HCT116 (cell line): ENCODE data around the gene DDOST. TPM values are rescaled to one million over a fixed set of nuclear protein-coding genes. Genes with fewer than 3 reads are reported as not detected.

ENCODE experiments used
- ATAC-seq: fragments of 200-7000 bp; cut with Tn5 transposase; 2 replicates; pipeline ENCODE4 v1.9.1; 2020; ENCODE audit warnings: mild to moderate bottlenecking, moderate library complexity
- BruUV-seq: library from RNA; stranded (reverse); fragments of 400-500 nt; replicated peaks from 2 replicates; lab custom pipeline; 2021; lab: Mats Ljungman, UMichigan
- CTCF ChIA-PET: fragments of 300-600 bp; sonication (Branson Sonifier 250); formaldehyde crosslinking; loops from one replicate; lab custom pipeline; 2021; ENCODE audit warnings: antibody characterized with exemption; lab: Charles Lee
- POLR2A ChIA-PET: fragments of 300-600, 350-600 bp; sonication (Branson Sonifier 250); formaldehyde crosslinking; loops from one replicate; lab custom pipeline; 2021; ENCODE audit warnings: antibody characterized with exemption; lab: Charles Lee
- RAD21 ChIA-PET, 2 experiments: fragments of 300-600 bp; sonication (Branson Sonifier 250); formaldehyde crosslinking; loops; one replicate each; lab custom pipeline; 2023; ENCODE audit warnings: low total read pairs in 2 of 2; ENCODE audit not compliant: uncharacterized antibody in 2 of 2, unreplicated experiment in 2 of 2, low non-redundant PET in 1 of 2; lab: Charles Lee
- DNase-seq: peaks from one replicate; pipeline ENCODE4 v3.0.0-alpha.2; 2010; ENCODE audit warnings: low read depth, low spot score
- H2AFZ ChIP-seq: fragments of 200-600 bp; shearing (Covaris generic), sonication (generic); 2 replicates; pipeline ENCODE4 v1.6.1; 2017; ENCODE audit warnings: low read depth, mixed run types, mixed read lengths, antibody characterized with exemption, low read length; ENCODE audit not compliant: poor library complexity, severe bottlenecking
- H3K27ac ChIP-seq: 2 replicates; pipeline ENCODE4 v1.5.1; 2012; ENCODE audit warnings: low read depth, low read length
- H3K27me3 ChIP-seq: fragments of 200-600 bp; sonication (generic); 2 replicates; pipeline ENCODE4 v1.6.1; 2016; ENCODE audit warnings: mixed run types, low read length, mixed read lengths; ENCODE audit not compliant: insufficient read depth
- H3K36me3 ChIP-seq, 2 experiments: fragments of 200-500 bp in 1 of 2; fragments of 200-600 bp in 1 of 2; sonication (Bioruptor generic) in 1 of 2; sonication (generic) in 1 of 2; 2 replicates each; pipeline versions ENCODE4 v1.5.1 to v1.6.1; 2014 to 2016; ENCODE audit warnings: low read length in 2 of 2, inconsistent platforms in 1 of 2, mixed read lengths in 1 of 2, mixed run types in 1 of 2; ENCODE audit not compliant: insufficient read depth in 2 of 2, control insufficient read depth in 1 of 2
- H3K4me1 ChIP-seq, 2 experiments: fragments of 200-600 bp in 1 of 2; sonication (generic) in 1 of 2; 2 replicates each; pipeline versions ENCODE4 v1.5.1 to v1.6.1; 2012 to 2017; ENCODE audit warnings: low read length in 2 of 2, inconsistent platforms in 1 of 2, mild to moderate bottlenecking in 1 of 2, mixed read lengths in 1 of 2, mixed run types in 1 of 2, moderate library complexity in 1 of 2; ENCODE audit not compliant: insufficient read depth in 2 of 2, control insufficient read depth in 1 of 2
- H3K4me2 ChIP-seq: fragments of 200-600 bp; sonication (generic); 2 replicates; pipeline ENCODE4 v1.6.1; 2017; ENCODE audit warnings: mixed run types, low read length, mixed read lengths
- H3K4me3 ChIP-seq, 2 experiments: fragments of 200-600 bp in 1 of 2; sonication (generic) in 1 of 2; replicated peaks in 1 of 2; 2 replicates each; pipeline ENCODE4 v1.5.1; 2011 to 2016; ENCODE audit warnings: low read length in 2 of 2, control low read depth in 1 of 2, low read depth in 1 of 2, mild to moderate bottlenecking in 1 of 2, mixed read lengths in 1 of 2, mixed run types in 1 of 2
- H3K79me2 ChIP-seq: fragments of 200-600 bp; sonication (generic); 2 replicates; pipeline ENCODE4 v1.6.1; 2017; ENCODE audit warnings: mild to moderate bottlenecking, mixed run types, low read length, moderate library complexity, mixed read lengths; ENCODE audit not compliant: insufficient read depth
- H3K9ac ChIP-seq: fragments of 200-600 bp; sonication (generic); 2 replicates; pipeline ENCODE4 v1.6.1; 2016; ENCODE audit warnings: low read length, mixed read lengths
- H3K9me2 ChIP-seq: fragments of 200-600 bp; sonication (generic), shearing (Covaris generic); 2 replicates; pipeline ENCODE4 v1.6.1; 2017; ENCODE audit warnings: mixed run types, mild to moderate bottlenecking, moderate library complexity; ENCODE audit not compliant: insufficient read depth
- H3K9me3 ChIP-seq, 2 experiments: fragments of 200-500 bp in 1 of 2; fragments of 200-600 bp in 1 of 2; sonication (Bioruptor generic) in 1 of 2; sonication (generic) in 1 of 2; 2 replicates each; pipeline ENCODE4 v1.6.1; 2014 to 2017; ENCODE audit warnings: low read length in 2 of 2, mixed read lengths in 2 of 2, inconsistent platforms in 1 of 2, low read depth in 1 of 2, mild to moderate bottlenecking in 1 of 2, mixed run types in 1 of 2, moderate library complexity in 1 of 2; ENCODE audit not compliant: control insufficient read depth in 1 of 2, insufficient read depth in 1 of 2
- H4K20me1 ChIP-seq: fragments of 200-600 bp; sonication (generic), shearing (Covaris generic); 2 replicates; pipeline ENCODE4 v1.6.1; 2017; ENCODE audit warnings: mixed run types, mild to moderate bottlenecking, moderate library complexity; ENCODE audit not compliant: insufficient read depth
- CEBPB ChIP-seq: IDR thresholded peaks from 2 replicates; pipeline ENCODE4 v1.6.1; 2012; ENCODE audit warnings: low read depth
- EGR1 ChIP-seq: IDR thresholded peaks from 2 replicates; pipeline ENCODE4 v1.6.1; 2012; ENCODE audit warnings: low read depth
- EZH2 ChIP-seq: fragments of 200-600 bp; sonication (generic); IDR thresholded peaks from 2 replicates; pipeline ENCODE4 v1.6.1; 2017; ENCODE audit warnings: antibody characterized with exemption, mixed run types
- EZH2phosphoT487 ChIP-seq: fragments of 200-600 bp; IDR thresholded peaks from 2 replicates; pipeline ENCODE4 v1.6.1; 2018; ENCODE audit warnings: antibody characterized with exemption, borderline replicate concordance
- JUND ChIP-seq: IDR thresholded peaks from 2 replicates; pipeline ENCODE4 v1.6.1; 2012
- RAD21 ChIP-seq: IDR thresholded peaks from 2 replicates; pipeline ENCODE4 v1.6.1; 2012; ENCODE audit warnings: low read depth, mild to moderate bottlenecking
- SIN3A ChIP-seq: IDR thresholded peaks from 2 replicates; pipeline ENCODE4 v1.6.1; 2012; ENCODE audit warnings: low read depth
- SP1 ChIP-seq: IDR thresholded peaks from 2 replicates; pipeline ENCODE4 v1.6.1; 2012; ENCODE audit warnings: low read depth
- SRF ChIP-seq: IDR thresholded peaks from 2 replicates; pipeline ENCODE4 v1.6.1; 2012; ENCODE audit warnings: low read depth
- TCF7L2 ChIP-seq: IDR thresholded peaks from 2 replicates; pipeline ENCODE4 v1.7.0; 2011; ENCODE audit warnings: borderline replicate concordance, inconsistent platforms; ENCODE audit not compliant: insufficient read depth, insufficient read length; ENCODE audit errors: extremely low read depth
- ZBTB33 ChIP-seq: IDR thresholded peaks from 2 replicates; pipeline ENCODE4 v1.6.1; 2011; ENCODE audit warnings: mild to moderate bottlenecking, low read length, moderate library complexity; ENCODE audit not compliant: insufficient replicate concordance; ENCODE audit errors: extremely low read depth
- ZFX ChIP-seq: fragments of 450-650 bp; IDR thresholded peaks from 2 replicates; pipeline ENCODE4 v1.6.1; 2017
- ZNF274 ChIP-seq: fragments of 200-500 bp; sonication (Bioruptor generic); IDR thresholded peaks from 2 replicates; pipeline ENCODE4 v1.6.1; 2014; ENCODE audit warnings: mild to moderate bottlenecking, low read depth, low read length, inconsistent platforms
- intact Hi-C: fragments of 100-400 bp; cut with micrococcal nuclease; formaldehyde crosslinking; loops from 2 replicates; pipeline ENCODE4 v1.10.0; 2022
- total RNA-seq: library from RNA; stranded (reverse); gene quantifications from one replicate; pipeline ENCODE4 v1.2.1, GENCODE V29; 2021; ENCODE audit not compliant: unreplicated experiment

Gene DDOST
- total RNA-seq, 1 experiment from 2014 or later: 387 TPM

- Histone ChIP-seq H2AFZ (no peak overlapping the region), H3K9ac (no peak overlapping the region), H3K9me3 (no peaks in the 10 kb centered on the region), H3K27ac (no peak overlapping the region), H4K20me1 (no peaks in the 10 kb centered on the region), H3K4me2 (no peak overlapping the region), H3K4me1 (no peaks in the 10 kb centered on the region), H3K9me2 (no peaks in the 10 kb centered on the region), H3K27me3 (no peaks in the 10 kb centered on the region), H3K4me3 (no peak overlapping the region), H3K79me2 (no peaks in the 10 kb centered on the region), H3K36me3 (peaks cover 15 to 27% of the 10 kb centered on the region in 2 experiments)
- ATAC-seq (no peak), DNase-seq (no peak)
- ChIA-PET CTCF (no interaction called here), POLR2A (no interaction called here), RAD21 (no interaction called here)
- no TSS peak for BruUV-seq
- TF ChIP-seq RAD21 (no peak), TCF7L2 (no peak), SIN3A (no peak), EGR1 (no peak), EZH2phosphoT487 (no peak), CEBPB (no peak), EZH2 (no peak), JUND (no peak), SP1 (no peak), ZFX (no peak), SRF (no peak), ZNF274 (no peak), ZBTB33 (no peak)
- intact Hi-C loops: no loop called here
Measured at GRCh38 chr1:20648438-20648837, 12.7 kb downstream of the DDOST start.
